Neural cell (in vitro differentiated cells): ENCODE measurements around the gene PALM3.

Source experiments
- CTCF ChIP-seq: fragments of 450-650 bp; IDR thresholded peaks from 2 replicates; pipeline ENCODE4 v1.5.1; 2014; ENCODE audit warnings: antibody characterized with exemption, mild to moderate bottlenecking, moderate library complexity; ENCODE audit not compliant: poor library complexity, severe bottlenecking
- EZH2 ChIP-seq: fragments of 200-600, 300-800 bp; shearing (Covaris generic), sonication (generic); IDR thresholded peaks from 2 replicates; pipeline ENCODE4 v1.6.1; 2014; ENCODE audit warnings: antibody characterized with exemption, low read length, borderline replicate concordance, mild to moderate bottlenecking; ENCODE audit not compliant: insufficient read depth, poor library complexity, severe bottlenecking
- MXI1 ChIP-seq: fragments of 450-650 bp; conservative IDR thresholded peaks from 2 replicates; pipeline ENCODE4 v1.6.1; 2014; ENCODE audit warnings: antibody characterized with exemption, mild to moderate bottlenecking; ENCODE audit not compliant: poor library complexity, severe bottlenecking
- POLR2AphosphoS5 ChIP-seq: IDR thresholded peaks from 2 replicates; pipeline ENCODE4 v1.6.1; 2012
- RAD21 ChIP-seq: fragments of 450-650 bp; conservative IDR thresholded peaks from 2 replicates; pipeline ENCODE4 v1.6.1; 2014; ENCODE audit warnings: antibody characterized with exemption, mild to moderate bottlenecking, moderate library complexity
- SMC3 ChIP-seq: fragments of 450-650 bp; conservative IDR thresholded peaks from 2 replicates; pipeline ENCODE4 v1.6.1; 2014; ENCODE audit warnings: antibody characterized with exemption, mild to moderate bottlenecking, moderate library complexity; ENCODE audit not compliant: poor library complexity

GRCh38 chr19:14081797-14082674, 20.2 kb upstream of the PALM3 start:
- no peak for TF ChIP-seq CTCF
- no peak for TF ChIP-seq POLR2AphosphoS5
- TF ChIP-seq RAD21, result no peak
- no peak for TF ChIP-seq SMC3
- no peak for TF ChIP-seq EZH2
- no peak for TF ChIP-seq MXI1
